Measurements from ENCODE around the gene KCNH8. TPM values are rescaled to one million over a fixed set of nuclear protein-coding genes. Genes with fewer than 3 reads are reported as not detected.

Gene KCNH8
- total RNA-seq, 1 experiment from 2014 or later: not detected

GRCh38 chr3:19357947-19358346 is 209.6 kb downstream of the KCNH8 start:
- DNase-seq (ENCODE audit: low read depth): no peak

- no peak for DNase-seq (ENCODE audit: low read depth)
These were observed 214.8 kb downstream of the KCNH8 start for GRCh38 chr3:19363071-19363470.

GRCh38 chr3:19364148-19364547 is 215.8 kb downstream of the KCNH8 start:
- peak; percentile 31 for DNase-seq (ENCODE audit: low read depth)

- no peak for DNase-seq (ENCODE audit: low read depth)
These were observed 217.2 kb downstream of the KCNH8 start for GRCh38 chr3:19365471-19365870.

GRCh38 chr3:19384868-19385267 is 236.6 kb downstream of the KCNH8 start:
- DNase-seq (ENCODE audit: low read depth): no peak

DNA sequence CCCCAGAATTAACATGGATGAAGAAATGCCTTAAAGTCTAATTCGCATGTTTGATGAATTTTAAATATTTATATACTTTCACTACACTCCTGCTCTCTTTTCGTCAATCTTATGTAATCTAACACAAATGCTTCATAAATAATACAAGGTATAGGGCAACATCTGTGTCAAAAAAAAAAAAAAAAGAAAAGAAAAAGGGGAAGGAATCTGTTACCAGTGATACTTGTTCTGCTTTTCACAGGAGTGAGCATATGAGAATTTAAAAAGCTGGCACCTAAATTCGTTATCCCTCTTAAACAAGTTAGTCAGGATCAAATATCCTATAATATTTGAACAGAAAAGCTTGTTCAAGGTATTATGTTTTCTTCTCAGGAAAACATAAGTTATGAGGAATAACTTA is 243.8 kb downstream of the KCNH8 start:
- no peak for DNase-seq (ENCODE audit: low read depth)

DNA sequence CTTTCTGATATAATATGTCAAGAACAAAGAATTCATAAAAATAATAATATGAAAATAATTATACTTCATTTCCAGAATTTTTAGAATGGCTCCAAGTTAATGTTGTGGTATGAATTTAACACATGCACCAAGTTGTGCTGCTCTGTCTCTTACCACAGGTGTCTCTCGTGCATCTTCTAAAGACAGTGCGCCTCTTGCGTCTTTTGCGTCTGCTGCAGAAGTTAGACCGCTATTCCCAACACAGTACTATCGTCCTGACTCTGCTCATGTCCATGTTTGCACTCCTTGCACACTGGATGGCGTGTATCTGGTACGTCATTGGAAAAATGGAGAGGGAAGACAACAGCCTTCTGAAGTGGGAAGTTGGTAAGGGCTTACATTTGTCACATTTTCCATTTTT is 246.6 kb downstream of the KCNH8 start:
- DNase-seq (ENCODE audit: low read depth): no peak

DNA sequence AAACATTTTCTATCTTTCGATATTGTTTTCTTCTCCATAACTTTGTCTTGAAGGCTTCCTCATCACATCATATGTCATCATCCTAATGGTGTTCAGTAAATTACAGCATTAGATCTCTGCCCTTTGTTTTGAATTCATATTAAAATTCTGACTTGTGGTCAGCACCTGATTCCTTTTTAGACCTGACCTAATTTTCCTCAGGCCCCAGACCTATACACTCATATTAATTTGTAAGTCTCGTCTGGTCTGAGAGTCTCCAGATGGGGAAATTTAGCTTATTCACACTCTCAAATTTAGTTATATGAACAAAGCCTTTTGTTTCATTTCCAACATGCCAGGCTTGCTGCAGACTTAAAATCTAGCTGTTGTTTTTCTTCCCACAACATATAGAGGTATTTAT is 248.4 kb downstream of the KCNH8 start:
- no peak for DNase-seq (ENCODE audit: low read depth)

GRCh38 chr3:19399356-19399755 is 251.0 kb downstream of the KCNH8 start:
- DNase-seq (ENCODE audit: low read depth): peak; percentile 61

DNA sequence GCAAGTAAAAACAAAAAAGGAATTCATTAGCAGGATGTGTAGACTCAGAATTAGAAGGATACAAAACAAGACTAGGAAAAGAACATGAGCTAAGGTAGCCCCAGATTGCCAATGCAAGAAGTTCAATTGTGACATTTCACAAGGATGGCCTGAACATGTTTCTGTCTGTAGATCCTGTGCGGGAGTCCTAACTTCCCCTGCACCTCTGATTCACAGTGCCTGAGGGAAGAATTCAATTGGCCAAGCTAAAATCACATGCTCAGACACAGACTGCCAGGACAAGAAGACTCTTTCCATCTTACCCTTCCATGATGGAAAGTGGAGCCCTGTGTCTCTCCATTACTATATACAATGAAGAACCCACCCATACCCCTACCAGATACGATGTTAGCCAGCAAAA is 251.5 kb downstream of the KCNH8 start:
- DNase-seq (ENCODE audit: low read depth): peak; percentile 19

GRCh38 chr3:19420159-19420558 is 271.8 kb downstream of the KCNH8 start:
- no peak for DNase-seq (ENCODE audit: low read depth)

GRCh38 chr3:19425825-19426224 is 277.5 kb downstream of the KCNH8 start:
- DNase-seq (ENCODE audit: low read depth): no peak

- peak; percentile 51 for DNase-seq (ENCODE audit: low read depth)
These were observed 279.3 kb downstream of the KCNH8 start for GRCh38 chr3:19427422-19428149.

- no peak for DNase-seq (ENCODE audit: low read depth)
These were observed 280.4 kb downstream of the KCNH8 start for GRCh38 chr3:19428729-19429128.

DNA sequence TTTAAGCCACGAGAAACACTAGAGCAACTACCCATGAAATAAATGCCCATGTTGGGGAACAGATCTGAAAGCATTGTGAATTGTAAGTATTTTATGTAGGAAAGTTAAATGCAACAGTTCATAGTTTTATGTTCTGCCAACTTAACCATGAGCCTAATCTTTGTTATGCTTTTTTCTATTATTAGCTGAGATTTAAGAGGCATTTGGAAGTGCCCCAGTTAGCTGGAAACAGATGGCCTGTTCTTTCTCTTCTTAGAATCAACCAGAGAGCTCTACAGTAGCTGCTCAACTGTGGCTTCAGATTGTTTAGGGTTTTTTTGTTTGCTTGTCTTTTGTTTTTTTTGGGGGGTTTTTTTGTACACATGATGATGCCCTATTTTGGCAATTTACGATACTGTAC is 284.4 kb downstream of the KCNH8 start:
- no peak for DNase-seq (ENCODE audit: low read depth)

DNA sequence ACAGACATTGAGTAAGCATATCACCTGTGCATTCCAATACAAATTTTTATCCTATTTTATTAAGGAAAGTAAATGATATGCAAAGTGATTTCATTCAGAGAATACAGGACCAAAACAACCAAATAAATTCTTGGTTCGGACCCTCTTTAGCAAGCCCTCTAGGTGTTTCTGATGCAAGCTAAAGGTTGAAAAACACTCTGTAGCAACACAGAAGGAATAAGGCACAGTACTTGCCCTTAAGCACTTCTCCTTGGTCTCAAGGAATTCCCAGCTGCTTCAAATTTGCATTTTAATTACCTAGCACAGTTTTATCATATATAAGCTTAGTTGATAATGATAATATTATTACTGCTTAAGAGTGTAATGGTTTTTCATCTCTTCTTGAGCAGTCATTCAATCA is 288.4 kb downstream of the KCNH8 start:
- no peak for DNase-seq (ENCODE audit: low read depth)

GRCh38 chr3:19439944-19440343 is 291.6 kb downstream of the KCNH8 start:
- no peak for DNase-seq (ENCODE audit: low read depth)

GRCh38 chr3:19446138-19446537 is 297.8 kb downstream of the KCNH8 start:
- no peak for DNase-seq (ENCODE audit: low read depth)

DNA sequence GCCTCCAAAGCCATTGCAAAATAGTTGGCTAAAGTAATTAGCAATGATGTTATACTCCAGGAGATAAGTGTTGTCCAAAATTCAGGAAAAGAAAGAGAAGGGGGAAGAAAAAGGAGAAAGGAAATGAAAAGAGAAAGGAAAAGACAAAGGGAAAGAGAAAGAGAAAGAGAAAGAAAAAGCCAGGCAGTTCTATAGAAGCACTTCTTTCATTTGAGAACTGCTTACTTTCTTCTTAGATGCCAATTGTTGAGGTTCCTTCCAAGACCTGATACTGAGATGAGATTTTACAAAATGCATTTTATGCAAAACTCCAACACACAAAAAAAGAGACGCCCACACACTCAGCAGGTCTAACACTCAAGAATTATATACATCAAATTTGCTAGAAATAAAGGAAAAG is 298.4 kb downstream of the KCNH8 start:
- no peak for DNase-seq (ENCODE audit: low read depth)

GRCh38 chr3:19455546-19455945 is 307.2 kb downstream of the KCNH8 start:
- DNase-seq (ENCODE audit: low read depth): no peak

- no peak for DNase-seq (ENCODE audit: low read depth)
These were observed 308.4 kb downstream of the KCNH8 start for GRCh38 chr3:19456738-19457137.

GRCh38 chr3:19457449-19457848 is 309.1 kb downstream of the KCNH8 start:
- no peak for DNase-seq (ENCODE audit: low read depth)

DNA sequence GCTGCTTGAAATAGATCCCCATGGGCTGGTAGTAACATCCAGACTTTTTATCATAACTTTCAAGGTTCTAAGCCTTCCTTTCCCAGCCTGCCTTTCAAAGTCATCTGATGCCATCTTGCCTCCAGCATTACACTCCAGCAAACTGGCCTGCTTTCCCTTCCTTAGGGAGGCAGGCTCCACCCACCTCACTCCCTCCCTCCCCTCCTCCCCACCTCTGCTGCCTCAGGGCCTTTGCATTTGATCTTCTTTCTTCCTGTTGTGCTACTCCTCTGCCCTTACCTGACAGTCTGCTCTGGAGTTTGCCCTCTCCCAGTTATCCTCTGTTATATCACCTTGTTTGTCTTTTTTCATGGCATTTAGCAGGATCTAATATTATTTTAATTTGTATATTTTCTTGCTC is 319.5 kb downstream of the KCNH8 start:
- DNase-seq (ENCODE audit: low read depth): no peak

DNA sequence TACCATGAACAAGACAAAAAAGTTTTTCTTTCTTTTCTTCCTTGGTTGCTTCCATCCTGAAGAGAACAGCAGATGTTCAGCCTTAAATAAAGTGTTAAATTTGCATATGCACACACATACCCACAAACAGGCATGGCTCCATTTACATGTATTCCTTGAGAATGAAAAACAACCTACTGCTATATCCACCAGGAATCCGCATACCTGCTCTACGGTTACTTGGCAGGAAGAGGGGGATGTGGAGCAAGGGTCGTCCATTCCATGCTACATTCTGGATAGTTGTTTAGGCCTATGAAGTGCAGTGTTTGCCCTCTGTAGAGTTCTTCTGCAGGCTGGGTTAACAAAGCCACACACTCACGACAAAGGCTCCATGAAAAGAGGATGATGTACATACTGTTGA is 322.8 kb downstream of the KCNH8 start:
- no peak for DNase-seq (ENCODE audit: low read depth)

All from HT1080 (cell line).